Rectal smooth muscle tissue (tissue), 1 donor: ENCODE data around the gene NUMBL.

Experiments
- H3K27ac ChIP-seq: one replicate; pipeline ENCODE4 v1.7.0; 2013; ENCODE audit warnings: low read depth, low read length, inconsistent platforms
- H3K27me3 ChIP-seq: one replicate; pipeline ENCODE4 v1.7.0; 2013; ENCODE audit warnings: low read length; ENCODE audit not compliant: control insufficient read depth, insufficient read depth
- H3K36me3 ChIP-seq: one replicate; pipeline ENCODE4 v1.7.0; 2013; ENCODE audit warnings: low read length; ENCODE audit not compliant: control insufficient read depth, insufficient read depth
- H3K4me1 ChIP-seq: one replicate; pipeline ENCODE4 v1.7.0; 2013; ENCODE audit warnings: low read length; ENCODE audit not compliant: control insufficient read depth, insufficient read depth
- H3K4me3 ChIP-seq: one replicate; pipeline ENCODE4 v1.7.0; 2013; ENCODE audit warnings: low read length
- H3K9ac ChIP-seq: one replicate; pipeline ENCODE4 v1.7.0; 2013; ENCODE audit warnings: low read length

NUMBL gene

GRCh38 chr19:40646743-40647254 is 43.7 kb downstream of the NUMBL start:
- H3K36me3 ChIP-seq: no peaks in the 10 kb centered on the region
- peaks cover 18% of the 10 kb centered on the region for H3K4me1 ChIP-seq
- H3K9ac ChIP-seq: no peak overlapping the region
- H3K4me3 ChIP-seq: no peak overlapping the region
- no peaks in the 10 kb centered on the region for H3K27me3 ChIP-seq
- H3K27ac ChIP-seq: peak overlapping the region; percentile 91

GRCh38 chr19:40642757-40643305 is 47.6 kb downstream of the NUMBL start:
- Histone ChIP-seq H3K4me3 (no peak overlapping the region), H3K9ac (no peak overlapping the region), H3K4me1 (peaks cover 12% of the 10 kb centered on the region), H3K36me3 (no peaks in the 10 kb centered on the region), H3K27me3 (no peaks in the 10 kb centered on the region), H3K27ac (no peak overlapping the region)

GRCh38 chr19:40642051-40642706 is 48.3 kb downstream of the NUMBL start:
- Histone ChIP-seq H3K36me3 (no peaks in the 10 kb centered on the region), H3K4me1 (peaks cover 12% of the 10 kb centered on the region), H3K27me3 (no peaks in the 10 kb centered on the region), H3K4me3 (no peak overlapping the region), H3K9ac (no peak overlapping the region), H3K27ac (no peak overlapping the region)

GRCh38 chr19:40641281-40641680 is 49.2 kb downstream of the NUMBL start:
- peaks cover 8% of the 10 kb centered on the region for H3K4me1 ChIP-seq
- no peak overlapping the region for H3K9ac ChIP-seq

GRCh38 chr19:40640744-40641143 is 49.7 kb downstream of the NUMBL start:
- Histone ChIP-seq H3K4me1 (peaks cover 7% of the 10 kb centered on the region), H3K4me3 (no peak overlapping the region), H3K36me3 (no peaks in the 10 kb centered on the region), H3K9ac (no peak overlapping the region), H3K27me3 (no peaks in the 10 kb centered on the region), H3K27ac (no peak overlapping the region)

More at GRCh38 chr19:40641281-40641680, 49.2 kb downstream of the NUMBL start:
- no peaks in the 10 kb centered on the region for H3K27me3 ChIP-seq
- H3K27ac ChIP-seq: no peak overlapping the region
- H3K4me3 ChIP-seq: no peak overlapping the region
- H3K36me3 ChIP-seq: no peaks in the 10 kb centered on the region

GRCh38 chr19:40639638-40639982 is 50.8 kb downstream of the NUMBL start:
- H3K4me1 ChIP-seq: no peaks in the 10 kb centered on the region
- no peak overlapping the region for H3K27ac ChIP-seq
- no peak overlapping the region for H3K9ac ChIP-seq
- H3K36me3 ChIP-seq: no peaks in the 10 kb centered on the region
- no peaks in the 10 kb centered on the region for H3K27me3 ChIP-seq
- H3K4me3 ChIP-seq: no peak overlapping the region

GRCh38 chr19:40638327-40638726 is 52.1 kb downstream of the NUMBL start:
- peaks cover 3% of the 10 kb centered on the region for H3K4me1 ChIP-seq

GRCh38 chr19:40633207-40633606 is 57.2 kb downstream of the NUMBL start:
- no peak overlapping the region for H3K27ac ChIP-seq
- H3K27me3 ChIP-seq: no peaks in the 10 kb centered on the region
- no peaks in the 10 kb centered on the region for H3K36me3 ChIP-seq
- no peak overlapping the region for H3K4me3 ChIP-seq
- peaks cover 3% of the 10 kb centered on the region for H3K4me1 ChIP-seq
- H3K9ac ChIP-seq: no peak overlapping the region

More at GRCh38 chr19:40638327-40638726, 52.1 kb downstream of the NUMBL start:
- Histone ChIP-seq H3K36me3 (no peaks in the 10 kb centered on the region), H3K9ac (no peak overlapping the region), H3K27ac (no peak overlapping the region), H3K4me3 (no peak overlapping the region), H3K27me3 (no peaks in the 10 kb centered on the region)

- Histone ChIP-seq H3K9ac (no peak overlapping the region), H3K4me1 (peaks cover 3% of the 10 kb centered on the region), H3K27ac (no peak overlapping the region), H3K4me3 (no peak overlapping the region), H3K36me3 (no peaks in the 10 kb centered on the region), H3K27me3 (no peaks in the 10 kb centered on the region)
Measured at GRCh38 chr19:40632311-40633036, 58.0 kb downstream of the NUMBL start.

- no peaks in the 10 kb centered on the region for H3K27me3 ChIP-seq
- peaks cover 3% of the 10 kb centered on the region for H3K36me3 ChIP-seq
- no peak overlapping the region for H3K9ac ChIP-seq
- no peak overlapping the region for H3K27ac ChIP-seq
- H3K4me1 ChIP-seq: peaks cover 3% of the 10 kb centered on the region
- H3K4me3 ChIP-seq: no peak overlapping the region
Measured at GRCh38 chr19:40630571-40631160, 59.8 kb downstream of the NUMBL start.

GRCh38 chr19:40629346-40629745 is 61.1 kb downstream of the NUMBL start:
- H3K36me3 ChIP-seq: peaks cover 4% of the 10 kb centered on the region
- H3K9ac ChIP-seq: no peak overlapping the region

GRCh38 chr19:40627486-40628279 is 62.8 kb downstream of the NUMBL start:
- H3K36me3 ChIP-seq: peaks cover 6% of the 10 kb centered on the region
- no peaks in the 10 kb centered on the region for H3K27me3 ChIP-seq
- no peak overlapping the region for H3K4me3 ChIP-seq
- no peaks in the 10 kb centered on the region for H3K4me1 ChIP-seq
- H3K9ac ChIP-seq: no peak overlapping the region
- H3K27ac ChIP-seq: no peak overlapping the region

More at GRCh38 chr19:40629346-40629745, 61.1 kb downstream of the NUMBL start:
- no peak overlapping the region for H3K4me3 ChIP-seq
- no peaks in the 10 kb centered on the region for H3K27me3 ChIP-seq
- H3K27ac ChIP-seq: no peak overlapping the region
- H3K4me1 ChIP-seq: peaks cover 3% of the 10 kb centered on the region
